NCI-H345 (cell line): ENCODE results near the gene CRYZL1.
"Not testable (repeated sequence)": the region's sequence is repeated elsewhere in the genome, so short reads cannot be mapped to it uniquely, and the experiment has no call there.

Experiments used
- DNase-seq: peaks from one replicate; lab custom pipeline; 2025; lab: John Stamatoyannopoulos, UW

CRYZL1 gene

GRCh38 chr21:33626151-33626550 is 15.4 kb downstream of the CRYZL1 start:
- not testable (repeated sequence) for DNase-seq

GRCh38 chr21:33622253-33622652 is 19.3 kb downstream of the CRYZL1 start:
- DNase-seq, result no peak

GRCh38 chr21:33619726-33620125 is 21.8 kb downstream of the CRYZL1 start:
- DNase-seq, result no peak

- DNase-seq, result no peak
These were observed 23.1 kb downstream of the CRYZL1 start for GRCh38 chr21:33618407-33618806.

- not testable (repeated sequence) for DNase-seq
These were observed 24.0 kb downstream of the CRYZL1 start for GRCh38 chr21:33617565-33617964.

- no peak for DNase-seq
These were observed 30.4 kb downstream of the CRYZL1 start for GRCh38 chr21:33611006-33611744.

GRCh38 chr21:33608559-33608958 is 33.0 kb downstream of the CRYZL1 start:
- DNase-seq, result no peak

GRCh38 chr21:33598051-33598450 is 43.5 kb downstream of the CRYZL1 start:
- no peak for DNase-seq

- peak; percentile 91 for DNase-seq
These were observed 52.8 kb downstream of the CRYZL1 start, which contains the start of gene DONSON for GRCh38 chr21:33588485-33589335. DONSON (minus strand) TSS chr21:33588684; CDS start chr21:33588641, 43 bp downstream.

- peak; percentile 50 for DNase-seq
These were observed 53.6 kb downstream of the CRYZL1 start for GRCh38 chr21:33587792-33588484.

- DNase-seq, result no peak
These were observed 54.6 kb downstream of the CRYZL1 start for GRCh38 chr21:33586927-33587326.

- DNase-seq, result no peak
These were observed 57.1 kb downstream of the CRYZL1 start for GRCh38 chr21:33584455-33584854.

- no peak for DNase-seq
These were observed 62.5 kb downstream of the CRYZL1 start for GRCh38 chr21:33578959-33579542.

- no peak for DNase-seq
These were observed 63.3 kb downstream of the CRYZL1 start for GRCh38 chr21:33578214-33578613.

- DNase-seq, result not testable (repeated sequence)
These were observed 64.8 kb downstream of the CRYZL1 start for GRCh38 chr21:33576741-33577141.

- DNase-seq, result no peak
These were observed 69.2 kb downstream of the CRYZL1 start for GRCh38 chr21:33572350-33572749.

GRCh38 chr21:33569991-33570390 is 71.5 kb downstream of the CRYZL1 start:
- DNase-seq, result no peak

GRCh38 chr21:33568448-33568847 is 73.1 kb downstream of the CRYZL1 start:
- no peak for DNase-seq

GRCh38 chr21:33567914-33568313 is 73.6 kb downstream of the CRYZL1 start:
- DNase-seq, result no peak

GRCh38 chr21:33566514-33566913 is 75.0 kb downstream of the CRYZL1 start:
- no peak for DNase-seq

GRCh38 chr21:33562389-33562788 is 79.2 kb downstream of the CRYZL1 start:
- no peak for DNase-seq

GRCh38 chr21:33561373-33561772 is 80.2 kb downstream of the CRYZL1 start:
- no peak for DNase-seq
